ENCODE data around the gene PRXL2A.
"Not testable (repeated sequence)": the region's sequence is repeated elsewhere in the genome, so short reads cannot be mapped to it uniquely, and the experiment has no call there.

Gene PRXL2A

GRCh38 chr10:80411267-80411668, 2.9 kb downstream of the PRXL2A start:
- no peak for DNase-seq (ENCODE audit: low read depth in 4 of 4, low spot score in 1 of 4)

GRCh38 chr10:80411681-80412220, 3.4 kb downstream of the PRXL2A start:
- no peak for DNase-seq (ENCODE audit: low read depth in 4 of 4, low spot score in 1 of 4)

- DNase-seq (ENCODE audit: low read depth in 4 of 4, low spot score in 1 of 4): no peak
Measured at GRCh38 chr10:80412486-80412885, 4.1 kb downstream of the PRXL2A start.

GRCh38 chr10:80413271-80413996, 5.1 kb downstream of the PRXL2A start:
- no peak for DNase-seq (ENCODE audit: low read depth in 4 of 4, low spot score in 1 of 4)

GRCh38 chr10:80414142-80414895, 6.0 kb downstream of the PRXL2A start:
- no peak for DNase-seq (ENCODE audit: low read depth in 4 of 4, low spot score in 1 of 4)

- no peak for DNase-seq (ENCODE audit: low read depth in 4 of 4, low spot score in 1 of 4)
Measured at GRCh38 chr10:80415734-80416478, 7.6 kb downstream of the PRXL2A start.

GRCh38 chr10:80416479-80417098, 8.2 kb downstream of the PRXL2A start:
- no peak for DNase-seq (ENCODE audit: low read depth in 4 of 4, low spot score in 1 of 4)

GRCh38 chr10:80417256-80417655, 8.9 kb downstream of the PRXL2A start:
- not testable (repeated sequence) for DNase-seq (ENCODE audit: low read depth in 4 of 4, low spot score in 1 of 4)

GRCh38 chr10:80421050-80421706, 12.8 kb downstream of the PRXL2A start:
- DNase-seq (ENCODE audit: low read depth in 4 of 4, low spot score in 1 of 4): no peak

GRCh38 chr10:80421707-80422536, 13.6 kb downstream of the PRXL2A start:
- no peak for DNase-seq (ENCODE audit: low read depth in 4 of 4, low spot score in 1 of 4)

GRCh38 chr10:80425901-80426300, 17.6 kb downstream of the PRXL2A start:
- no peak for DNase-seq (ENCODE audit: low read depth in 4 of 4, low spot score in 1 of 4)

- no peak for DNase-seq (ENCODE audit: low read depth in 4 of 4, low spot score in 1 of 4)
Measured at GRCh38 chr10:80427541-80427940, 19.2 kb downstream of the PRXL2A start.

- no peak for DNase-seq (ENCODE audit: low read depth in 4 of 4, low spot score in 1 of 4)
Measured at GRCh38 chr10:80429521-80429973, 21.2 kb downstream of the PRXL2A start.

- no peak for DNase-seq (ENCODE audit: low read depth in 4 of 4, low spot score in 1 of 4)
Measured at GRCh38 chr10:80433134-80433533, 24.8 kb downstream of the PRXL2A start.

- DNase-seq (ENCODE audit: low read depth in 4 of 4, low spot score in 1 of 4): no peak
Measured at GRCh38 chr10:80436446-80437098, 28.2 kb downstream of the PRXL2A start.

- no peak for DNase-seq (ENCODE audit: low read depth in 4 of 4, low spot score in 1 of 4)
Measured at GRCh38 chr10:80437227-80437626, 28.9 kb downstream of the PRXL2A start.

GRCh38 chr10:80441831-80442230, 33.5 kb downstream of the PRXL2A start:
- no peak for DNase-seq (ENCODE audit: low read depth in 4 of 4, low spot score in 1 of 4)

GRCh38 chr10:80442879-80443278, 34.5 kb downstream of the PRXL2A start:
- no peak for DNase-seq (ENCODE audit: low read depth in 4 of 4, low spot score in 1 of 4)

GRCh38 chr10:80443531-80443974, 35.2 kb downstream of the PRXL2A start:
- no peak for DNase-seq (ENCODE audit: low read depth in 4 of 4, low spot score in 1 of 4)
